ENCODE results near the gene TMEM253. TPM values are rescaled to one million over a fixed set of nuclear protein-coding genes. Genes with fewer than 3 reads are reported as not detected.

Gene TMEM253
- total RNA-seq, 4 donors from 2014 or later = 0.94 TPM; not detected in 3

- no peaks in the 10 kb centered on the region for H3K9me3 ChIP-seq
- no peak for TF ChIP-seq POLR2A (IDR thresholded peaks at IDR 0.05)
- TF ChIP-seq CTCF (IDR thresholded peaks at IDR 0.05) = peak in 3 of 4 experiments; percentile 51 to 73 (median 71)
- 62% methylated on average over 15 of the region's 45 CpGs; no CpG with 5 or more reads in 1 of the 2 donors for WGBS, 2 donors (ENCODE audit: low coverage in 1 of 2)
Measured at GRCh38 chr14:21090194-21090939, 10.5 kb upstream of the TMEM253 start.

GRCh38 chr14:21090940-21091663 is 9.8 kb upstream of the TMEM253 start:
- no peaks in the 10 kb centered on the region for H3K9me3 ChIP-seq
- no peaks in the 10 kb centered on the region for H3K27me3 ChIP-seq
- TF ChIP-seq POLR2A (IDR thresholded peaks at IDR 0.05) (no peak), CTCF (IDR thresholded peaks at IDR 0.05) (no peak), EP300 (IDR thresholded peaks at IDR 0.05) (no peak), POLR2AphosphoS5 (IDR thresholded peaks at IDR 0.05) (no peak)
- H3K36me3 ChIP-seq = peaks cover 0 to 69% of the 10 kb centered on the region in 2 donors
- peaks cover 0 to 58% (median 15%) of the 10 kb centered on the region in 3 donors for H3K4me1 ChIP-seq
- WGBS, 2 donors (ENCODE audit: low coverage in 1 of 2) = 78 to 83% methylated on average over 15 of the region's 45 CpGs
- peak overlapping the region in 1 of 4 donors; percentile 38 for H3K27ac ChIP-seq
- H3K4me3 ChIP-seq = no peak overlapping the region
- no peak for ATAC-seq

More at GRCh38 chr14:21090194-21090939, 10.5 kb upstream of the TMEM253 start:
- Histone ChIP-seq H3K27me3 (no peaks in the 10 kb centered on the region), H3K36me3 (peaks cover 0 to 77% of the 10 kb centered on the region in 2 donors), H3K27ac (peak overlapping the region in 3 of 4 donors; percentile 37 to 54 (median 38)), H3K4me3 (no peak overlapping the region), H3K4me1 (peaks cover 0 to 57% (median 15%) of the 10 kb centered on the region in 3 donors)
- peak; percentile 18 for ATAC-seq

GRCh38 chr14:21091821-21092272 is 9.0 kb upstream of the TMEM253 start:
- Histone ChIP-seq H3K27me3 (no peaks in the 10 kb centered on the region), H3K9me3 (no peaks in the 10 kb centered on the region), H3K4me1 (peaks cover 0 to 65% (median 15%) of the 10 kb centered on the region in 3 donors), H3K27ac (peak overlapping the region in 3 of 4 donors; percentile 59), H3K4me3 (no peak overlapping the region), H3K36me3 (peaks cover 0 to 64% of the 10 kb centered on the region in 2 donors)
- no peak for TF ChIP-seq POLR2AphosphoS5 (IDR thresholded peaks at IDR 0.05)
- WGBS, 2 donors (ENCODE audit: low coverage in 1 of 2) = no CpG with 5 or more reads among the region's 42 CpGs
- no peak for ATAC-seq

- peak; percentile 84 for ATAC-seq
- peaks cover 0 to 59% of the 10 kb centered on the region in 2 donors for H3K36me3 ChIP-seq
- peaks cover 0 to 65% (median 16%) of the 10 kb centered on the region in 3 donors for H3K4me1 ChIP-seq
- no peak overlapping the region for H3K4me3 ChIP-seq
- TF ChIP-seq POLR2AphosphoS5 (IDR thresholded peaks at IDR 0.05) (peak; percentile 49), EP300 (IDR thresholded peaks at IDR 0.05) (no peak), POLR2A (IDR thresholded peaks at IDR 0.05) (no peak), CTCF (IDR thresholded peaks at IDR 0.05) (peak; percentile 100)
- H3K9me3 ChIP-seq = no peaks in the 10 kb centered on the region
- H3K27ac ChIP-seq = peak overlapping the region in 3 of 4 donors; percentile 59
- WGBS, 2 donors (ENCODE audit: low coverage in 1 of 2) = 53% methylated on average over 3 of the region's 59 CpGs; no CpG with 5 or more reads in 1 of the 2 donors
- H3K27me3 ChIP-seq = no peaks in the 10 kb centered on the region
Measured at GRCh38 chr14:21092273-21093011, 8.4 kb upstream of the TMEM253 start.

GRCh38 chr14:21093018-21093417 is 7.8 kb upstream of the TMEM253 start:
- Histone ChIP-seq H3K27me3 (no peaks in the 10 kb centered on the region), H3K4me1 (peaks cover 0 to 64% (median 17%) of the 10 kb centered on the region in 3 donors), H3K9me3 (no peaks in the 10 kb centered on the region), H3K4me3 (no peak overlapping the region), H3K36me3 (peaks cover 0 to 53% of the 10 kb centered on the region in 2 donors), H3K27ac (peak overlapping the region in 1 of 4 donors; percentile 59)
- TF ChIP-seq POLR2AphosphoS5 (IDR thresholded peaks at IDR 0.05) = no peak
- TF ChIP-seq CTCF (IDR thresholded peaks at IDR 0.05) = no peak
- no peak for TF ChIP-seq POLR2A (IDR thresholded peaks at IDR 0.05)
- TF ChIP-seq EP300 (IDR thresholded peaks at IDR 0.05) = no peak
- 50% methylated on average over 3 to 4 of the region's 36 CpGs for WGBS, 2 donors (ENCODE audit: low coverage in 1 of 2)
- no peak for ATAC-seq
